Liver (tissue), 9 donors: ENCODE data around the gene LTBP4. TPM values are rescaled to one million over a fixed set of nuclear protein-coding genes. Genes with fewer than 3 reads are reported as not detected.
A peak's percentile ranks its signal among the peaks of the same experiment; 100 is the strongest.

Source experiments
- DNase-seq: peaks from one replicate; pipeline ENCODE4 v3.0.0-alpha.2; 2017; ENCODE audit warnings: low spot score
- H3K27ac ChIP-seq, 2 donors: one replicate each; pipeline ENCODE4 v1.7.0; 2013; ENCODE audit warnings: inconsistent platforms in 2 of 2, low read length in 2 of 2, control low read depth in 1 of 2, low read depth in 1 of 2, mild to moderate bottlenecking in 1 of 2
- H3K27me3 ChIP-seq, 4 donors: one replicate each; pipeline versions ENCODE4 v1.6.1 to v1.7.0; 2013; ENCODE audit warnings: low read length in 3 of 4, inconsistent platforms in 1 of 4, mild to moderate bottlenecking in 1 of 4, moderate library complexity in 1 of 4; ENCODE audit not compliant: control insufficient read depth in 4 of 4, insufficient read depth in 4 of 4
- H3K36me3 ChIP-seq, 4 donors: one replicate each; pipeline versions ENCODE4 v1.6.1 to v1.7.0; 2013; ENCODE audit warnings: low read length in 3 of 4, mild to moderate bottlenecking in 3 of 4, low read depth in 1 of 4, moderate library complexity in 1 of 4; ENCODE audit not compliant: control insufficient read depth in 4 of 4, insufficient read depth in 3 of 4
- H3K4me1 ChIP-seq, 4 donors: one replicate each; pipeline versions ENCODE4 v1.6.1 to v1.7.0; 2013; ENCODE audit warnings: low read length in 3 of 4, mild to moderate bottlenecking in 3 of 4, moderate library complexity in 1 of 4; ENCODE audit not compliant: control insufficient read depth in 4 of 4, insufficient read depth in 4 of 4
- H3K4me3 ChIP-seq, 3 donors: one replicate each; pipeline versions ENCODE4 v1.6.1 to v1.7.0; 2013; ENCODE audit warnings: low read length in 3 of 3, control low read depth in 1 of 3, low read depth in 1 of 3, mild to moderate bottlenecking in 1 of 3
- H3K9ac ChIP-seq, 2 donors: one replicate each; pipeline ENCODE4 v1.7.0; 2013; ENCODE audit warnings: low read length in 2 of 2, mild to moderate bottlenecking in 2 of 2, moderate library complexity in 2 of 2, control low read depth in 1 of 2, low read depth in 1 of 2
- H3K9me3 ChIP-seq, 4 donors: one replicate each; pipeline versions ENCODE4 v1.6.1 to v1.7.0; 2013; ENCODE audit warnings: low read length in 3 of 4; ENCODE audit not compliant: control insufficient read depth in 4 of 4
- ATF3 ChIP-seq: IDR thresholded peaks from 2 replicates; pipeline ENCODE4 v1.6.1; 2016; ENCODE audit warnings: antibody characterized with exemption
- CTCF ChIP-seq: fragments of 150-350 bp; IDR thresholded peaks from 2 replicates; pipeline ENCODE4 v1.5.1; 2017; ENCODE audit warnings: improper control_type of control experiment, low read depth, low read length; ENCODE audit not compliant: missing input control
- EGR1 ChIP-seq, 2 donors: IDR thresholded peaks; 2 replicates each; pipeline ENCODE4 v1.6.1; 2016 to 2018; ENCODE audit warnings: antibody characterized with exemption in 2 of 2, low read depth in 2 of 2
- FOXA1 ChIP-seq: IDR thresholded peaks from 2 replicates; pipeline ENCODE4 v1.6.1; 2016; ENCODE audit warnings: antibody characterized with exemption
- FOXA2 ChIP-seq: IDR thresholded peaks from 2 replicates; pipeline ENCODE4 v1.6.1; 2016; ENCODE audit warnings: antibody characterized with exemption
- GABPA ChIP-seq, 2 donors: IDR thresholded peaks in 1 of 2; conservative IDR thresholded peaks in 1 of 2; 2 replicates each; pipeline ENCODE4 v1.6.1; 2016; ENCODE audit warnings: antibody characterized with exemption in 2 of 2, mild to moderate bottlenecking in 1 of 2, moderate library complexity in 1 of 2
- HNF4A ChIP-seq, 2 donors: conservative IDR thresholded peaks; 2 replicates each; pipeline ENCODE4 v1.6.1; 2016; ENCODE audit warnings: antibody characterized with exemption in 2 of 2, mild to moderate bottlenecking in 2 of 2
- HNF4G ChIP-seq: IDR thresholded peaks from 2 replicates; pipeline ENCODE4 v1.6.1; 2016; ENCODE audit warnings: antibody characterized with exemption
- JUND ChIP-seq, 2 donors: IDR thresholded peaks; 2 replicates each; pipeline ENCODE4 v1.6.1; 2016; ENCODE audit warnings: antibody characterized with exemption in 2 of 2
- MAX ChIP-seq: IDR thresholded peaks from 2 replicates; pipeline ENCODE4 v1.6.1; 2016; ENCODE audit warnings: antibody characterized with exemption
- NR2F2 ChIP-seq: IDR thresholded peaks from 2 replicates; pipeline ENCODE4 v1.6.1; 2016; ENCODE audit warnings: antibody characterized with exemption
- RAD21 ChIP-seq, 2 donors: IDR thresholded peaks; 2 replicates each; pipeline ENCODE4 v1.6.1; 2016; ENCODE audit warnings: antibody characterized with exemption in 2 of 2, mild to moderate bottlenecking in 2 of 2
- REST ChIP-seq: IDR thresholded peaks from 2 replicates; pipeline ENCODE4 v1.6.1; 2016; ENCODE audit warnings: antibody characterized with exemption, mild to moderate bottlenecking
- RXRA ChIP-seq, 2 donors: IDR thresholded peaks; 2 replicates each; pipeline ENCODE4 v1.6.1; 2017 to 2018; ENCODE audit warnings: antibody characterized with exemption in 2 of 2, mild to moderate bottlenecking in 1 of 2
- SP1 ChIP-seq: IDR thresholded peaks from 2 replicates; pipeline ENCODE4 v1.6.1; 2018; ENCODE audit warnings: antibody characterized with exemption, mild to moderate bottlenecking
- TAF1 ChIP-seq: conservative IDR thresholded peaks from 2 replicates; pipeline ENCODE4 v1.6.1; 2016; ENCODE audit warnings: antibody characterized with exemption, mild to moderate bottlenecking
- YY1 ChIP-seq: IDR thresholded peaks from 2 replicates; pipeline ENCODE4 v1.6.1; 2016; ENCODE audit warnings: antibody characterized with exemption, mild to moderate bottlenecking
- ZBTB33 ChIP-seq: IDR thresholded peaks from 2 replicates; pipeline ENCODE4 v1.6.1; 2016; ENCODE audit warnings: antibody characterized with exemption
- WGBS: extraction: QIAGEN DNeasy Blood & Tissue Kit; methylation state at CpG from one replicate; pipeline ENCODE4 v1.1.7; 2013; 5-methylcytosine and 5-hydroxymethylcytosine counted together
- polyA plus RNA-seq, 2 donors: library from polyadenylated mRNA; stranded (reverse) in 1 of 2; unstranded in 1 of 2; fragments of 200-250 nt in 1 of 2; fragments of >200 nt in 1 of 2; fragmentation: Nextera tagmentation in 1 of 2; extraction: Ambion mirVana in 1 of 2; gene quantifications; one replicate each; pipeline versions ENCODE4 v1.2.1 to v1.2.3, GENCODE V29; 2013 to 2015
- total RNA-seq, 2 donors: library from RNA; depleted of rRNA; stranded (reverse); fragments of >200 nt; gene quantifications; one replicate each; pipeline ENCODE4 v1.2.3, GENCODE V29; 2014
- donor health status: healthy.
- donor health status: healthy.
- donor health status: healthy.
- donor health status: healthy.
- donor health status: healthy.

LTBP4 gene
- total RNA-seq (10 to 100 TPM; 14.0 to 21.6 TPM), polyA plus RNA-seq (10 to 100 TPM in 1 of 2 donors, 1 to 10 TPM in 1; 9.6 to 28.7 TPM)

GRCh38 chr19:40601134-40601974 lies at the start of gene LTBP4:
Gene LTBP4, plus strand, starts transcription at chr19:40601369. Its CDS starts 19 bp downstream, at chr19:40601388.
- no peaks in the 10 kb centered on the region for H3K36me3 ChIP-seq
- peak within 1 kb of the TSS in 1 of 2 donors; percentile 18 for H3K9ac ChIP-seq
- H3K4me3 ChIP-seq: peak within 1 kb of the TSS in 2 of 3 donors; percentile 10 to 43
- H3K4me1 ChIP-seq: peaks cover 14 to 64% (median 31%) of the 10 kb centered on the region in 4 donors
- H3K27ac ChIP-seq: peak within 1 kb of the TSS; percentile 35 to 57
- DNase-seq: peak; percentile 41
- WGBS: 2% methylated on average over 82 of the region's 82 CpGs
- TF ChIP-seq RAD21 (IDR thresholded peaks at IDR 0.05) (no peak), TAF1 (no peak), ZBTB33 (no peak), GABPA (IDR thresholded peaks at IDR 0.05 in 1 of 2, conservative IDR thresholded peaks at IDR 0.05 in 1 of 2) (no peak), FOXA1 (no peak), SP1 (no peak), RXRA (IDR thresholded peaks at IDR 0.05) (no peak), EGR1 (IDR thresholded peaks at IDR 0.05; ENCODE audit: low read depth in 2 of 2) (no peak), NR2F2 (no peak), FOXA2 (no peak), JUND (IDR thresholded peaks at IDR 0.05) (no peak), ATF3 (no peak), CTCF (no peak), YY1 (no peak), HNF4G (no peak)
- peaks cover 0 to 12% (median 4%) of the 10 kb centered on the region in 4 donors for H3K27me3 ChIP-seq
- H3K9me3 ChIP-seq: no peaks in the 10 kb centered on the region

GRCh38 chr19:40552848-40553247 lies 48.3 kb upstream of the LTBP4 start:
- Histone ChIP-seq H3K27me3 (peaks cover 0 to 4% (median 3%) of the 10 kb centered on the region in 4 donors), H3K9ac (no peak overlapping the region), H3K4me3 (no peak overlapping the region)

More at GRCh38 chr19:40552848-40553247, 48.3 kb upstream of the LTBP4 start:
- Histone ChIP-seq H3K9me3 (no peaks in the 10 kb centered on the region), H3K27ac (no peak overlapping the region), H3K36me3 (no peaks in the 10 kb centered on the region), H3K4me1 (peaks cover 0 to 5% (median 3%) of the 10 kb centered on the region in 4 donors)
- no peak for DNase-seq
- no peak for TF ChIP-seq HNF4G
- no peak for TF ChIP-seq EGR1 (IDR thresholded peaks at IDR 0.05; ENCODE audit: low read depth in 2 of 2)
- no peak for TF ChIP-seq JUND (IDR thresholded peaks at IDR 0.05)
- no peak for TF ChIP-seq YY1
- no peak for TF ChIP-seq TAF1
- TF ChIP-seq FOXA2: no peak
- no peak for TF ChIP-seq FOXA1
- no peak for TF ChIP-seq MAX
- no peak for TF ChIP-seq RXRA (IDR thresholded peaks at IDR 0.05)
- TF ChIP-seq GABPA (IDR thresholded peaks at IDR 0.05 in 1 of 2, conservative IDR thresholded peaks at IDR 0.05 in 1 of 2): no peak
- no peak for TF ChIP-seq NR2F2
- no peak for TF ChIP-seq SP1
- TF ChIP-seq HNF4A (conservative IDR thresholded peaks at IDR 0.05): no peak
- no peak for TF ChIP-seq ZBTB33
- TF ChIP-seq REST: no peak
- no peak for TF ChIP-seq ATF3
- no peak for TF ChIP-seq RAD21 (IDR thresholded peaks at IDR 0.05)
- 85% methylated on average over 3 of the region's 3 CpGs for WGBS
